Measurements from ENCODE around the gene MXI1.

The MXI1 gene

DNA sequence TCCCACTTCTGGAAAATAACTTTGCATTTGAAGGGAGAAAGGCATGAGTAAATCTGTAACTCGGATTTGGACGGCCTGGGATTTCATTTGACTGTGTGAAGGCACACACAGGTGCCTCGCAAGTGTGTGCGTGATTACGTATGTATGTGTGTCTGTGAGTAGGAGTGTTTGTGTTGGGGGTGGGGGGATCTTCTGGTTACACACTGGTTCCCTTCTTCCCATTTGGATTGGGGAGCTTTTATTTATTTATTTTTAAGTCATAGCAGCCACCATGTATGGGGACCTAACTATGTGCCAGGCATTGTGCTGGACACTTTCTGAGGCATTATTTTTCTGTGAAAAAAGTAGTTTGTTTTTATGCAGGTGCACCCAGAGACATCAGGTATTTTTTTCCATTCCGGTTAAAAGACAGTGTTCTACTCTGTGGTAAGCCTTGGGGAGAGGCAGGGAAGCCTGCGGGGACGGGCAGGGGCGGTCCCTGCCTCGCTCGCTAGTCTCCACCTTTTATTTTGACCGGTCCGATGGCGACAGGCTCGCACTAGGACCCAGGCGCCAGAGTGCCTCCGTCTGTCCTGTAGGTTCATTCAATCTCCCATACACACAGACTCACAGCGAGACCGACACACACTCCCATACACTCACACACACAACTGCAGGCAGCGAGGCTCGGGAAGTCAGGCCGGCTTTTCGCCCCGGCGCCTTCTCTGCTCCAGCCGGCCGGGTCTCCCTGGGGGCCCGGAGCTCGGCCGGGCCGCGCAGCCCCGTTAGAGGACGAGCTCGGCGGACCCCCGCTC is at the start of gene MXI1:
MXI1 (plus strand) TSS at position 595 of the 794 bp plus-strand sequence. CDS start 204 bp downstream, outside the sequence.
- DNase-seq: peak; percentile 93

DNA sequence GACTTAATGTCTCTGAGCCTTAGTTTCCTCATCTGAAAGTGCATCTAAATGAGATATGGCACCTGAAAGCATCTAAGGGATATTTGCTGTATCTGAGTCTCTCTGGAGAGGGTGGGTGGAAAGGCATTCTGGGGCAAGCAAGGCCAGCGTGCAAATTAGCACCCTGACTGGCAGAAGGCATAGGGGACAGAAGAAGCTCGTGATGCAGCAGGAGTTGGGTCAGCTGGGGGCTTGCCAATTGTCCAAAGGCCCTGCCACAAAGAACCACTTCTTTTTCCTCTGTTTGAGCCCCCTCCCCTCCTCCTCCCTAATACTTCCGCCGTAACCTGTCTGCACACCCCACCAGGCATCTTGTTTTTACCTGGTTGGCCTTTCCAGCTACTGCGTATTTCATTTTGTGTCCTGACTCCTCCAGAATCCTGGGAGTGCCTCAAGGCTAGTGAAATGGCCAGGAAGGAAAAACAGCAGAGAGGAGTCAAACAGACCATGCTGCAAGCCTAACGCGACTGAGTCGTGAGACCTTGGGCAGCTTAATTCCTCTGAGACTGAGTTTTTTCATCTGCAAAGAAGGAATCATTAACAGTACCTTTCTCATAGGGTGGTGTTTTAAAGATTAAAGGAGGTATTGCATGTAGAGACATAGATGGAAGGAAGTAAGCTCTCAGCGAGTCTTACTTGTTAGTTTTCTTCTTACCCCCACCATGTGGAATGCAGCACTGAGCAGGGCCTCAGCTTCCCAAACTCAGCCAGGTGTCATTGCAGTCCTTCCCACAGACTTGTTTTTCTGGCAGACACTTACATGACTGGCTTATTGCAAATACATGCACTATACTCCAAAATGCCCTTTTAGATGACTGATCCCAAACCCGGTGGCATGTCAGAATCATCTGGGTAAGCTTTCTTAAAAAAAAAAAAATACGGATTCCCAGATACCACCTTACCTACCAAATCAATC is 49.1 kb upstream of the MXI1 start:
- peak; percentile 65 for DNase-seq

DNA sequence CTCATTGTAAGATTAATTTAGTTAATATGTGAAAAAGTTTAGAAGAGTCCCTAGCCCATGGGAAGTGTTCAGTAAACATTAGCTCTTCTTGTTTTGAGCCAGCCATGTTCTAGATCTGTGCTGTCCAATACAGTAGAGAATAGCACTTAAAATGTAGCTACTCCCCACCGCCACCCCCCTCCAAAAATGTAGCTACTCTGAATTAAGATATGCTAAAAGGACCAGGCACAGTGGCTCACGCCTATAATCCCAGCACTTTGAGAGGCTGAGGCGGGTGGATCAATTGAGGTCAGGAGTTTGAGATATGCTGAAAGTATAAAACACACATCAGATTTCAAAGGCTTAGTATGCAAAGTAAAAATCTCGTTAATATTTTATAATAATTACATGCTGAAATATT is 47.3 kb upstream of the MXI1 start:
- peak; percentile 29 for DNase-seq

DNA sequence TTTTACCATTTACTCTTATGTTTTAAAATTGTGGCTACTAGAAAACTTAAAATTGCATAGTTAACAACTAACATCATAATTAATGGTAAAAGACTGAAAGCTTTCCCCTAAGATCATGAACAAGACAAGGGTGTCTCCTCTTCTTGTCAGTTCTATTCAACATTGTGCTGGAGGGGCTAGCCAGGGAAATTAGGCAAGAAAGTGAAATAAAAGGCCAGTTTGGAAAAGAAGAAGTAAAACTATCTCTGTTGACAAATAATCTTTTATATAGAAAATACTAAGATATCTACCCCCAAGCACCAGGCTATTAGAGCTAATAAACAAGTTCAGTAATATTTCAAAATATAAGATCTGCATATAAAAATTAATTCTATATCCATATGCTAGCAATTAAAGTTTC is 46.9 kb upstream of the MXI1 start:
- DNase-seq: no peak

DNA sequence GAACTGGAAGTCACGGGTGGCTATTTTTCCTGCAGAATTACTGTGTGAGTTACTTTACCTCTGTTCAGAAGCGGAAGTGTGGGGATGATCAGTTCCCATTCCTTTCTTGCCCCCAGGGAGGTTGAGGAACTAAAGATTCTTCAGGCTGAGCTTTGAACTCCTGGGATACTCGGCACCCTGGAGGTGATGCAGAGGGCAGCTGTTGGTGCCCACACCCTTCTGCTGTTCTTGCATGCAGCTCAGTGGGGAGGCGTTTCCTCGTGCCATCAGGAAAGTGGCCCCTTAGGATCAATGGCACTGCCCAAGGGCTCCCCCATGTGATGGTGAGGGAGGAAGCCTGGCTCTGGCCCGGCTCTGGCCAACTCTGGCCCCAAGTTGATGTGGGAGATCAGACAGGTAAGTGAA is 44.7 kb upstream of the MXI1 start:
- no peak for DNase-seq

DNA sequence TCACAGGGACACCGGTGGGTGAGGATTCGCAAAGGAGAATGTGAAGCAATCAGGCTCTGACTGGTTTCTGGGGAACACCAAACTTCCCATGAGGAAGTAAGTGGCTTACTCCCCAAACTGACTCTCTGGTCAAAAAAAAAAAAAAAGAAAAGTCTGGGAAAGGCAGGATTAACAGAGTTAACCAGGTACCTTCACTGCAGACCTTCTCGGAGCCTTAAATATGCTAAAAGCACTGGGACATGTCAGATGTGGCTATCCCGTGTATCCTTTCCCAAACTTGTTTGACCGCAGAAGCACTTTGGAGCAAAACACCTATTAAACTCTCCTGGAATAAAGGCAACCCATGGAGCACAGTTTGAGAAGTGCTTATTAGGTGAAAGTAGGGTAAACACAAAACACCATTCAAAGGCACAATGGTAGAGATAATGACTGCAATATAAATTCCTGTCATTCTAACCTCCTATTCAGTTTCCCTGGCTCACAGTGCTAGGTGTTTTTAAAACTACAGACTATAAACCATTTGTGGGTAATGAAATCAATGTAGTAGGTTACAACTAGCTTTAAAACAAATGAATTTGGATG is 44.1 kb upstream of the MXI1 start:
- peak; percentile 90 for DNase-seq

DNA sequence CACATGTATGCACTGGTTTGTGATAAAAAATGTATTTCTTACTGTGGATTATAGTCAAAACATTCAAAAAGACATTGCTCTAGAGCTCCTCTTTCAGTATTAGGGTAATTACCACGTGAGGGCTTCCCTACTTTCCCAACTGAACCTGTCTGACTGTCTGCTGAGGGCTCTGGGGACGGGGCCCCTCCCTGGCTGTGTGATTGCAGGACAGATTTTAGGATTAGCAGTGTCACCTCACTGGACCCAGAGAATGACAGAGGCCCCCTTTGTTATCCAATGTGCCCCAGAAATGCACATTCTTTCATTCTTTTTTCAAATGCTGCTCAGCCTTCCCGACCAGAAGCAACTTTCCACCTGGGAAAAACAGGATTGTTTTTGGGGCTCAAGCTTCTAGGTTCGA is 43.6 kb upstream of the MXI1 start:
- peak; percentile 74 for DNase-seq

DNA sequence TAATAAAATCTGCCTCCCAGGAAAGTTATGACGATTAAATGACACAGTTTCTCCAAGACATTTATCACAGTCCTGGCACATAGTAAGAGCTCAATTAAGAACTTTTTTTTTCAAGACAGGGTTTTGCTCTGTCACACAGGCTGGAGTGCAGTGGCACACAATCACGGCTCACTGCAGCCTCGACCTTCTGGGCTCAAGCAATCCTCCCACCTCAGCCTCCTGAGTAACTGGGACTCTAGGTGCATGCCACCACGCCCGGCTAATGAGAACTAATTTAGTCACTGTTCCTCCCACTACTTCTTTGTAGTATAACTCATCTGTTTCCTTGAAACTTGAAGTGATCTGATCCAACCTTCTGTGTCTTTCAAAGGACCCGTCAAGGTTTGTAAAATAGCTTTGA is 42.2 kb upstream of the MXI1 start:
- no peak for DNase-seq

DNA sequence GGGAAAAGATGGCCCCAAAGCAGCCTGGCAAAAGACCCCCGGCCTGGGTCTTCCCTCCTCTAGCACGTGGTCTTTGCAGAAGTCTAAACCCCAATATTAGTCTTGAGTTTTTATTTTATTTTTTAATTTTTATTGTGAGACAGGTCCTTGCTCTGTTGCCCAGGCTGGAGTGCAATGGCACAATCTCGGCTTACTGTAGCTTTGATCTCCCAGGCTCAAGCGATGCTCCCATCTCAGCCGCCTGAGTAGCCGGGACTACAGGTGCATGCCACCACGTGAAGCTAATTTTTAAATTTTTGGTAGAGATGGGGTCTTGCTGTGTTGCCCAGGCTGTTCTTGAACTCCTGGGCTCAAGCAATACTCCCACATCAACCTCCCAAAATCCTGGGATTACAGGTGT is 40.3 kb upstream of the MXI1 start:
- no peak for DNase-seq

DNA sequence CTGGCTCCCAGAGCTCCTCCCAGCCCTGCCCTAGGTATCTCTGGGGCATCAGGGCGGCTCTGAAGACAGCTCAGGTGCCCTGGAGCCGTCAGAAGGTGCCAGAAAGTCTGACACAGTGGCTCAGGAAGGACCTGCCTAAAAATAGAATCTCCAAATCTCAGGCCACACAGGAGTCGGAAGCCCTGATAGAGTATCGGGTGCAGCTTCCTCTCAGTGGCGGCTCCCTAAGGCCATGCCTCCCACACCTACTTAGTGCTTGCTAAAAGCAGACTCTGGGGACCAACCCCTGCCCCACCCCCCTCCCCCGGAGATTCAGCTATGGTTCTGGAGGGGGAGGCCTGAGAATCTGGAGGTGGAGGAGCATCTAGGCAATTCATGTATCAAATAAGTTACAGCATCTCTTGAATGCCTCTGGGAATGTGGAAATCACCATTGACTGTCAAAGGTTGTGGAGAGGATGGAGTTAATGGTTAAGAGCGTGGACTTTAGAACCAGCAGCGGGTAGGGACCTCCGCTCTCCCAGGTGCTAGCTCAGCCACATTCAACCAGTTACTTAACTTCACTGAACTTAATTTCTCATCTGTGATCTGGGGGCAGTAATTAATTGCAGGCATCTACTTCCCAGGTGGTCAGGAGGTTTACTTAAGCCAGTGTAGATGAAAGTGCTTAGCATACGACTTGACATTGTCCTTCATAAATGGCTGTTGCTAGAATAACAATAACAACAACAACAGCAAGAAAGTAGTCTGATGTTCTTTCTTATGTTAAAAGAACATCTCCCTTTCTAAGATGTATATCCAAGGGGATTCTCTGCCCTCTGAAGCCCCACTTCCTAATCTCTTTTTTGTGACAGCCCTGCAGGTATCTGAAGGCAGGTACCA is 38.6 kb upstream of the MXI1 start:
- no peak for DNase-seq

DNA sequence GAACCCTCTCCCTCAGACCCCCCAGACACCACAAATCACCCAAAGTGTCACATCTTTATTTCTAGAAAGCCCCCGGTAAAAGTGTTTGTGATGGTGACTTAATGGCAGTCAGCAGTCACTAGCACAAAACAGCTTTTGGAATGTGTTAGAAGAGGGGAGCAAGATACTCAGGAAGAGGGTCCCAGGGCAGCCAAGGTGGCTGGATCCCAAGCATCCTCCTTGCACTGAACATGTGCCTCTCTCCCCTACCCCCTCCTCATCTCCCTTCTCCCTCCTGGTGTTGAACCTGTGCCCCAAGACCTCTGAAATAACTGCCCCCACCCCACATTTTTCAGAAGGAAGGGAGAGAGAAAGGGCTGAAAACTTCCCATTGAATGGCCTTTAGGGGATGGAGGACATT is 37.8 kb upstream of the MXI1 start:
- no peak for DNase-seq

DNA sequence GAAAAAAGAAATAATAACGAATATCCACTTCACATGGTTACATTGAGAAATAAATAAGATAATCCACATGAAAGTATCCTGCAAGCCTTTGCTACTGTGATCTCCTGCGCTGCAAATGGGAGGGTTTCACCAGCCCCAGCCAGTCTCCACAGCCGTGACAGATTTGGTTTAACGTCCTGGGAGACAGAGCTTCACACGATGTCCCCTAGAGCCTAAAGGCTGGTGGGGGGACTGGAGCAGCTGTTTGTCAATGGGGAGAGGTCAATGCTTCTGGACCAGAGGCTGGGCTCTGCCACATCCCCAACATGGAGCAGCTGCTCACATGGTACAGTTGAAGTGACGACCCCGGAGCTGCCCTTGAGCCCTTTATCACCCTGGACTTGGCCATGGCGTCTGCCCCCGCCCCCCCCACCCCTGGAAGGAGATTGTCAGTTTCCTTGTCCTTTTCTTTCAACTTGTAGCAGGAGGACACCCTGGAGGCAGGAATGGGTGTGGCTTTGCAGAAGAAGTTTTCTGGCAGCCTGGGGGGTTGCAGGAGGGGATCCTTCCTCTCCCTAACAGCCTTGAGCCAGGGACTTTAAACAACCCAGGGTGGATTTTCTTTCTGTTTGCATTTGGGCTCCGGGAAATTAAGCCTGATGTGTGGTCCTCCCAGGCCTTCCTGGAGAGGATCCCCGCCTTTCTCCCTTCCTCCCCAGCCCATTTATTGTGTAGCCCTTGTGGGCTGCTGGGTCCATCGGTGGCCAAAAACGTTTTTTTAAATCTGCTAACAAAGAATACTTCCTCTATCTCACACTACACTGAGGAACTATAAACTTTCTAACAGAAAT is 37.0 kb upstream of the MXI1 start:
- DNase-seq: no peak

DNA sequence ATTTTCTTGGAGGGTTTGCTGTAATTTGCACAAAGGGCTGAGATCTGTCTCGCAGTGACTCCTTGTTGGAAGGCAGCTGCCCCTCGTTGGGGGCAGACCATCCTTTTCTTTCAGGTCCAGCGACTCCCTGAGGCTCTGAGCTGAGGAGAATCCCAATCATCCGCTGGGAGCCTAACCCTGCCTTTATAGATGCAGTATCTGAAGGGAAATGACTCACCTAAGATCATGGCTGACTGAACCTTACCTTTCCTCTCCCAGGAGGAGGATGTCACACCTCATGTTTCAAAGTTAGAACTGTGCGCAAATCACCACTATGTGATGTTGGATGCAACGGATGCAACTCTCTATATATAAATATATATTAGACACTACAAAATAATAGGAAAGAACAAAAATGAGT is 36.4 kb upstream of the MXI1 start:
- DNase-seq: peak; percentile 76

DNA sequence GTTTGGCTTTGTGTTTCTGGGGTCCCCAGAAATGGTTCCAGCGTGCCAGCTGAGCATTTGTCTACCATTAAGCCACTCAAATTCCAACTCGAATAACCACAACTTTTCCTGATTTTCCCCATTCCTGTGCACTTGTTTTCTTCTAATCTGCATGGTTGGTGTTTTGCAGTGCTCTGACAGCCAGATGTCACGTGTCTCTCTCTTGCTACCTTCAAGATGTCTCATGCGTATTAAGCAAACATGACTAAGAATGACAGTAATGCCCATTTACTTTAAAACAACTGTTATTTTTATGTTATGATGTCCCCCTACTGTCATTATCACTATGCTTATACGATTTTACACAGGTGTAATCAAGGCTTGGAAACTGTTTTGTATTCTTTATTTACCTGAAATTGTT is 35.2 kb upstream of the MXI1 start:
- DNase-seq: no peak

DNA sequence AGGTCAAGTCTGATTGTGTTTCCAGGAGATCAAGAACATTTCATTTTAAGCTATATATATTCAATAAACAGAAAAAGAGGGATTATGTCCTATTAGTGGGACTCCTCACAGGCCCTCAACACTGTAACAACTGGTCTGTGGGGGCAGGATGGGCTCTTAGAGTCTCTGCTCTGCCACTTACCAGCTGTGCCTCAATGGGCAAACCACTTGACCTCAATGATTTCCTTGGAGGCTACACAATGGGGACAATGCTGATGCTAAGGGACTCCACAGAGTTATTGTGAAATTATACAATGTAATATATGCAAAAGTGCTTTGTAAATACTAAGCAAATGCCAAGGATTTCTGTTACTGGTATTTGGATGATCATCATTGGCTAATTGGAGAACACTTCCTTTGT is 33.2 kb upstream of the MXI1 start:
- DNase-seq: no peak

DNA sequence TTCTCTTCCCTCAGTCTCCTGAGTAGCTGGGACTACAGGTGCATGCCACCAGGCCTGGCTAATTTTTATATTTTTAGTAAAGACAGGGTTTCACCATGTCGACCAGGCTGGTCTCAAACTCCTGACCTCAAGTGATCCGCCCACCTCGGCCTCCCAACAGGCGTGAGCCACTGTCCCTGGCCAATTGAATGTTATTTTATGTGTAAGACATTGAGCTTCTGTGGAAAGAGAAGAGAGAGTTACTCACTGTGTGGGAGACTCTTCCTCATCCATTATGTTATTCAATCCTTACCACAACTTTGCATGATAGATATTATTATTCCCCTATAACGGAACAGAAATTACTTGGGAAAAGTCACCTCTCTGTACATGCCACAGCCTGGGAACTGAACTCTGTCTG is 32.6 kb upstream of the MXI1 start:
- DNase-seq: no peak

DNA sequence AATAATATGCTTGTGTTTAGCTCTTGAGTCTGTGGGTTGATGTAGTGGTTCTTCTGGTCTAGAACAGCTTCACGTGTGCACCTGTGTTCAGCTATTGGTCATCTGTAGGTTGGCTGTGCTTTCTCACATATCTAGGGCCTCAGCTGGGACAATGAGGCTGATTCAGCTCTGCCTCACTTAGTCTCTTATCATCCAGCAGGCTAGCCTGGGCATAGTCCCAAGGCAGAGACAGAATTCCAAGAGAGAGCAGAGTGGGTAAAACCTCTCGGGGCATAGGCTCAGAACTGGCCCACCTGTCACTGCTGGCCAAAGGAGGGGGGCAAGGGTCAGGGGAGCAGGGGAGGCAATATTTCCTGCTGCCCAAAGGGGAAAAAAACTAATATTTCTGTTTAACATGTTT is 32.0 kb upstream of the MXI1 start:
- no peak for DNase-seq

DNA sequence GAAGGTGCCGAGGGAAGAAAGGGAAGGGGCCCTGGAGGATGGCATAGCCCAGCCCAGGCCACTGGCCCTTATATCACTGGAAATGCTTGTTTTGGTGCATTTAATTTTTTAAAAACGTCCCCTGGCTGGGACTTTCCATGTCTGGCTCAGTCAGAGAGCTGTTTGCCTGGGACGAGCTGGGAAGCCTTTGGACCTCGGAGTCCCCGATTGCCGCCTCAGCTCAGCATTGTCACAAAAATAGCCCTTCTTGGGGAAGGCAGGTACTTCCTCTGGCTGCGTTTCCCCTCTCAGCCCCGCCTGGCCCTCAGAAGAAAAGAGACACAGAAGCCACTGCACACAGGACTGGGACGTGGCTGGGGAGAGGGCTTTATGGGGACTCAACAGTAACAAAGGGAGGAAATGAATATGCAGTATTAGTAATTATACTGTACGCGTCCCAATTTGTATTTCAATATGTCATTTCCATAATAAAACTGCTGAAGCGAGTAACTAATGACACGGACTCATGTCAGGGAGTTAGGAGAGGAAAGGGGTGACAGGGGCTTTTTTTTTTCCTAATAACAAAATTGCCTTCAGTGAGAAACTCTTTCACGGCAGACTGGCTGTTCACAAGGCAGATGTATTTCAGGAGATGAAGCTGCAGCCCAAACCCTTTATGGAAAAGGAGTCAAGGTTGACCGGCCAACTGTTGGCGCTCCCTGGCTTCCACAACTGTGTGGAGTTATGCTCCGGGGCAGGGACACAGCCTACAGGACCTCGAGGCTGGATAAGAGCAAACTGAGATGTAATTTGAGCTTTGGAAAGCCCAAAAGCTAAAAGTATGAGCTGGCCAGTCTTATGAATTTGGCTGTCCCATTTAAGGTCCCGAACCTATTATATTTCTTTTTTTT is 31.0 kb upstream of the MXI1 start:
- DNase-seq: no peak

DNA sequence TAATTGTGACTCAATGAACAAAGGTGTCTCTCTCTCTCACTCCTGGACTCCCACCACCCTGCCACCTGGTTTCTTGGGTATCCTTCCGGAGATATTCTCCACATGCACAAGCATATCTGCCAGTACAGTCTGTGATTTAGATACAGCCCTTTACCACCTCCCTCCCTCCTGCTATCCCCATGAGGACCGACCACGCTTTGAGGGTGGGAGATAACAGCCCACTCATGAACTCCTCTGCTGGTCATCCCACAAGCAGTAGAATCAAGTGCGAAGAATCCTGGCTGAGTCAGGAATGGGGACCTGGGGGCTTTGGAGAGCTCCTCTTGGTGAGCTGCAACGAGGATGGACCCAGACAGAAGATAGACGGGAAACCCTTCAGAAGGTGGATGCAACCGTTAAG is 28.2 kb upstream of the MXI1 start:
- no peak for DNase-seq

DNA sequence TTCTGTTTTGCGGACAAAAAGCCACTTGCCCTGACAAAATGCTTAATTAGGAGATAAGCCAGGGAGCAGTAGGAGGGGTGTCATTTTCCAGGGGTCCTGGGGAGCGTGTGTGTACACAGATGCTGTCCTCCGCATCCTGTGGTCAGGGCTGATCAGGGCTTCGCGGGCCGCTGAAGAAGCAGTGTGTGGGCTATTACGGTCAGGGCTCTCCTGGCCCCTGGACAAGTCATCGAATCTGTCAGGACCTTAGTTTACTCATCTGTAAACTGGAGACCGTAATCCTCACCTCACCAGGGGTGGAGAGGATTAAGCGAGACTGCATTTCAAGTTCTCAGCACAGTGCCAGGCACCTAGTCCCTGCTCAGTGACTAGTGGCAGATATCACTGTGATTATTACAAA is 26.0 kb upstream of the MXI1 start:
- DNase-seq: no peak

DNA sequence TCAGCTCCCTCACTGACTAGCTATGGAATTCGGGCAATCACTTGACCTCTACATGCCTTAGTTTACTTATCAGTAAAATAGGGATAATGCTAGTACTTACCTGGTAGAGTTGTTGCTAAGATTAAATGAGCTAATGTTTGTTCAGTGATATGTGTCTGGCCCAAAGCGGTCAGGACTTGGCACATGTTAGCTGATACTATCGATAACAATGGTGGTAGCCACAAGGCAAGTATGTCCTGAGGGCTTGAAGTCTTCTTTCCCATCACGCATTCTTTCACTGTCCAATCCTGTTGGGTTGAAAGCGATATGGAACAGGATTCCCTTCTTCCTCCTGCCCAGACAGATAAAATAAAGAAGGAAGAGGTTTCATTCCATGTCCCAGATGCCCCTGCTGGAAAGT is 25.5 kb upstream of the MXI1 start:
- no peak for DNase-seq
